ENCODE measurements around the gene RAB26. TPM values are rescaled to one million over a fixed set of nuclear protein-coding genes. Genes with fewer than 3 reads are reported as not detected.
"Not testable (repeated sequence)": the region's sequence is repeated elsewhere in the genome, so short reads cannot be mapped to it uniquely, and the experiment has no call there.

The RAB26 gene
- total RNA-seq, 1 experiment from 2014 or later: 46.8 TPM

DNA sequence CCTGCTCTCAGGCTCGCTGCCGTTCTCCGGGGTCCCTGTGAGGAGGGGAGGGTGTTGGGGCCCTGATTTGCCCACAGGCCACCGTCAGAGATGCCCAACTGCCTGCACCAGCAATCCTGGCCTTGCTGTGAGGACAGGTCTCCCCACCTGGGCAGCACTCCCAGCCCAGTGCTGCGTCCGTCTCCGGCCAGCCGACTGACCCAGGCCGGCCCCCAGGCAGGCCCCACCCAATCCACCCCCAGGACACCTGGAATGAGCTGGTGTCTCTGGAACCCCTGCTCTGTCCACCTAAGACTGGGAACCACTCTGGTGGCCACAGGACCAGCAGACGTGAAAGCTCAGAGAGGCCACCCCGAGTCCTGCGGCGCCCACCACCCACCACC, 32.8 kb upstream of the RAB26 start:
- DNase-seq (ENCODE audit: low spot score): no peak
- in situ Hi-C loops (cut with HindIII; ENCODE audit: low sequenced_read_pairs): no loop called here

DNA sequence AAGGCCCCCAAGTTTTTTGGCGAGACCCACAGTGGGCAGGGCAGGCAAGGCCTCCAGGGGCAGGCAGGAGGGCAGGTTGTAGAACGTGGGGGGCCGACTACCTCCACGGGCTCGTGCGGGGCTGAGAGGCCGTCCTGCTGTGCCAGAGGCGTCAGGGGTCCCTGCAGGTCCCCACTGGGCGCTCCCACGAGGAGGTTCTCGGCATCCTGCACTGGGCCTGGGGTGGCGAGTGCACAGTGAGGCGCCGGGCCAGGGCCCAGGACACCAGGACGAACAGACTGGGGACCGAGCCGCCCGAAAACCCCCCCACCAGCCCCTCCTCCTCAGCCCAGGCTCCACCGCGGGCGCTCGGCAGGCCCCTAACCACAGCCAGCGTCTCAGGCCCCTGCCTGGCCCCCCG, 32.0 kb upstream of the RAB26 start:
- in situ Hi-C loops (cut with HindIII; ENCODE audit: low sequenced_read_pairs): not testable (repeated sequence)

DNA sequence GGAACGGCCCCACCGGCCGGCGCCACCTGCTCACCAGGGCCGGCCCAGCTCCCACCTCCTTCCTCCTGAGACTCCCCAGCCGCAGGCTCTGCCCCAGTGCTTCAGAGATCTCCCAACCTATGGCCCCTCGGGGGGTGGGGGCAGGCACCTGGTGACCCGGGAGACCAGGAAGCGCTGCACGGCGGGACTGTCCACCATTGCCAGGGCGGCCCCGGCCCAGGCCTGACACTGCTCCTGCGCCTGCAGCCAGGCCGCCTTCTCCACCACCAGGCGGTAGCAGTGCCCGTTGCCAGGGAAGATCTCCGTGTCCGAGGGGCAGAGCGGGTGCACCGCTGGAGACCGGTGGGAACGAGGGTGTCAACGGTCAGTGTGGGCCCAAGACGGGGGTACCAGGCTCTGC, 31.1 kb upstream of the RAB26 start:
- DNase-seq (ENCODE audit: low spot score); in situ Hi-C loops (cut with HindIII; ENCODE audit: low sequenced_read_pairs): not testable (repeated sequence)

More for the DNA sequence above, 32.0 kb upstream of the RAB26 start:
- not testable (repeated sequence) for DNase-seq (ENCODE audit: low spot score)

DNA sequence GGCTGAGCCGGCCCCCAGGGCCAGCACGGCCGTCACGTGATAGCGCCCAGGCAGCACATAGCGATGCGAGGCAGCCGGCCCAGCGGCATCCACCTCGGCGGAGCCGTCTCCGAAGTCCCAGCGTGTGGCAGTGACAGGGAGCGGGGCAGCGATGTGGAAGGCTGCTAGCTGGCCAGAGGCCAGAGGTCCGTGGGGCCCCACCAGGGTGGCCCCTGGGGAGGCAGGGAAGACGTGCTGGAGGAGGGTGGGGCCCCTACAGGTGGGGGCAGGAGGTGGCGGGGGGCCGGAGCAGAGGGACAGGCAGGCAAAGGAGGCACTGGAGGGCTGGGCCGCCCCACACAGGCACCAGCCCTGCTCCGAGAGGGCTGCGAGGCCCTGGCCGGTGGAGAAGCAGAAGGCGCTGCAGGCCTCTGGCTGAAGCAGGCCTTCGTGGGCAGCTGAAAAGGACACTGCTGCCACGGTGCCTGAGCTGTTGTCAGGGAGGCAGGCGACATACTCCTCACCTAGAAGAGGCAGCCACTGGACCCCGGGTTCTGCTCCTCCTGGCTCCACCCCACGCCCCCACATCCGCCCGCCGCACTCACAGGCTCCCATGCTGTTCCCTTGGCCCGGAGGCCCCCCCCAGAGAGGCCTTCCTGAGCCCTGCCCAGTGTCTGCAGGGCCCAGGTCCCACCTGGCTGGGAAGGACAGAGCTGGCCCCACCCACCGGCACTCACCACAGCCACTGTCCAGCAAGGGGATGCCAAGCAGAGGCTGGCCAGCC, 30.3 kb upstream of the RAB26 start:
- in situ Hi-C loops (cut with HindIII; ENCODE audit: low sequenced_read_pairs); DNase-seq (ENCODE audit: low spot score): not testable (repeated sequence)

DNA sequence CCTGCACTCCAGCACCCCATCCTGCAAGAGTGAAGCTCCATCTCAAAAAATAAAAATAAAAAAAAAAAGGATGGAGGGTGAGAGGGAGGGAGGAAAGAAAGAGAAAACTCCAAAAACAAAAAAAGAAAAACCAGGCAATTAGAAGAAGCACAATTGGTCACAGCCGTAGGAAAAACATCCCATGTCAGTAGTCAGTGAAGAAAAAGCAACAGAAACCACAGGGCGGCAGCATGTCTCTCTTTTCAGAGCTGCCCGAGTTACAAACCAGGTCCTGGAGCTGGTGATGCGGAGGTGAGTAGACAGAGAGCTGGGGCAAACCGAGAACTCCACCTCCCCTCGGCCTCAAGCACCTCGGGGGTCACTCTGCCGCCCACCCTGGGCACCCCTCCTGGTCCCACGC, 27.1 kb upstream of the RAB26 start:
- peak; percentile 92 for DNase-seq (ENCODE audit: low spot score)
- in situ Hi-C loops (cut with HindIII; ENCODE audit: low sequenced_read_pairs): not testable (repeated sequence)

DNA sequence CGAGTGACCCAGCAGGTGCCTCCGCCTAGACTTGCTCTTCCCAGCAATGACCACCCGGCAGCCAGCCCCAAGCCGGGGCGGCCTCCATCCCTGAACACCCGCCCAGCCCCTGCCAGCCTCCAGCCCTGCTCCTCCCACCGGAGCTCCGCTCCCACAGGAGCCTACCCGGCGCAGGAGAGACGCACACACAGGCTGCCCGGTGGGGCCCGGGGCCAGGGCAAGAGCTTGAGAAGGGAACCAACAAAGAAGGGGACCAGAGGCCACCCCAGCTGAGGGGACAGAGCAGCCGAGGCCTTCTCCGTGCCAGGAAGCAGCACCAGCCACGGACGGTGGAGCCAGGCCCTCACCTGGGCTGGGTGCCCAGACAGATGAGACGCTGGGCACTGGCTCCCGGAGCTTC, 26.6 kb upstream of the RAB26 start:
- DNase-seq (ENCODE audit: low spot score): peak; percentile 58
- in situ Hi-C loops (cut with HindIII; ENCODE audit: low sequenced_read_pairs): no loop called here

DNA sequence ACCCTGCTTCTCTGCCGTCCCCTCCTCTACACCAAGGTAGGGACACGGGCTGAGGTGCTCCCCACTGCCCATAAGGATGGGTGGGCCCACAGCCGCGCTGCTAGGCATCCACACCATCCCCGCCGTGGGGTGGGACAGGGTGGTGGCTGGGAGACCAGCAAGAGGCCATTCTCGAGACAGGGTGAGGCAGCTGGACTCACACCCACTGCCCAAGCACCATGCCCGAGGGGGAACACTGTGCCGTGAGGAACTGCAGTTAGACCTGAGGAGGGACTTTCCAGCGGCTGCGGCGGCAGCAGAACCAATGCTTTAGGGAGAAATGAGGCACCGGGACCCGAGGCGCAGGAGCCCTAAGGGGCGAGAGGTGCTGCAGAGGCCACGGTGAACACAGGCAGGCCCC, 26.0 kb upstream of the RAB26 start:
- in situ Hi-C loops (cut with HindIII; ENCODE audit: low sequenced_read_pairs): no loop called here
- no peak for DNase-seq (ENCODE audit: low spot score)

DNA sequence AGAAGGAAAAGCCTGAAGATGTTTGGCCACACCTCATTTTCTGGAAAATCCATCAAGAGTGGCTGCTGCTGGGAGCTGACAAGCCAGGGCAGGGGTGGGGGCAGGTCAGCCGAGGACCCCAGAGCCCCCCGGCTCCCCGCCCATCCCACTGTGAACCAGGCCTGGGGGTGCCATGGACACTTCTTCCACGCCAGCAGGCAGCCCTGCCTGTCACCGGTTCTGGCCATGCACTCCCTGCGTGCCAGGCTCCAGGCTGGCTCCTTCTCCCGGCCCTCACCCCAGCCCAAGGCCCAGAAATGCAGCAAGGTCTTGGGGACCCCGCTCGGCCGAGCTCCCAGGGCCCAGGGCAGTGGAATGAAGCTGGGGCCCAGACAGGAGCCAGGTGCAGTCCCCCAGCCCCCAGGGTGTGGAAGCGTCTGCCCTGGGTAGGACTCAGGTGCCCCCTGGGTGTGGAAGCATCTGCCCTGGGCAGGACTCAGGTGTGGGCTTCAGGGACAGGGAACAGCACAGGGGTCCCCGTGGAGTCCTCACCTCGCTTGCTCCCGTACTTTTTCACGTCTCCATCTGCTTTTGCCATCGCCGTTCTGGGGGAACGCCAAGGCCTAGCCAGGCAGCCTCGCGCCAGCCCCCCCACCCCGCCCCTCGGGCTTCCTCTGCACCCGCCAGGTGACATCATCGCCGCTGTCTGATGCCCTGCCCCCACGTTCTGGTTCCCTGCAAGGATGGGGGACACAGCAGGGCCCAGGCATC, 25.3 kb upstream of the RAB26 start:
- DNase-seq (ENCODE audit: low spot score); in situ Hi-C loops (cut with HindIII; ENCODE audit: low sequenced_read_pairs): not testable (repeated sequence)

DNA sequence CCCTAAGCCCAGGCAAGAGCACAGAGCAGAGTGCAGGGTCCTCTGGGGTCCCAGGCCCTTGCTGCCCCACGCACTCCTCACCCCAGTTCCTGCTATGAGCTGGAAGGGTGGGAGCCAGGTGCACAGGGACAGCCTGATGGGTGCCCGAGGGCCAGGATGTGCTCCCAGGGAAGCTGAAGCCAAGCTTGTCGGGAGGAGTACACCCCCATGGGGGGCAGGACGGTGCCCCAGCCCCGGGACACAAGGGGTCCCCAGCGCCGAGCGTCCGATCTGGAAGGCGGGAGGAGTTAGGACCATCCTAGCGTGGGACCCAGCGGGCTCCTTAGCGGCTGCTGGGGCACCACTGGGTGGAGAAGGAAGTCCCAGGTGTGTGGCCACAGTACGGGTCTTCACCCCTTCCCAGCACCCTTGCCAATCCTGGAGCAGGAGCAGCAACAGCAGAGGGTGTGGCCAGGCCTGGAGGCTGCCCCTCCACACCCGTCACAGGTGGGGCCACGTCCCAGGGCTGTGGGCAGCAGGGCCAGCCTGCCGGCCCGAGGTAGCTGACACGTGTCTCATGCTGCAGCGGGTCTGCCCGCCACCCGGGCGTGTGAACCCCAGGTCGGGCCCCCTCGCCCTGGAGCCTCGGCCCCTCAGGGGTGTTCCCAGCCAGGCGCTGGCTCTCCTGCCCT, 24.6 kb upstream of the RAB26 start:
- in situ Hi-C loops (cut with HindIII; ENCODE audit: low sequenced_read_pairs); DNase-seq (ENCODE audit: low spot score): not testable (repeated sequence)

DNA sequence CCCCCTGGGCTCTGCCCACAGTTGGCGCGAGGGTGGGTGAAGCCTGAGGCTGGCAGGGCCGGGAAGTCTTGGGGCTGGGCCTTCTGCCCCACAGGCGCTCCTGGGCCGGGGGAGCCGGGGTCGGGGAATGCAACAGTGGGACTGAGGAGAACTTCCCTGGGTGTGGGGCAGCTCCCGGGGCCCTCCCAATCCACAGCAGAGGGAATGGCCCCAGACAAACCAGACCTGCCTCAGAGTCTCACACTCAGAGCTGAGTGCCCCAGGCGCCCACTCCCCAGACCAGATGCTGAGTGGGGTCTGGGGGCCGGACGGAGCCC, 24.1 kb upstream of the RAB26 start:
- DNase-seq (ENCODE audit: low spot score); in situ Hi-C loops (cut with HindIII; ENCODE audit: low sequenced_read_pairs): not testable (repeated sequence)

DNA sequence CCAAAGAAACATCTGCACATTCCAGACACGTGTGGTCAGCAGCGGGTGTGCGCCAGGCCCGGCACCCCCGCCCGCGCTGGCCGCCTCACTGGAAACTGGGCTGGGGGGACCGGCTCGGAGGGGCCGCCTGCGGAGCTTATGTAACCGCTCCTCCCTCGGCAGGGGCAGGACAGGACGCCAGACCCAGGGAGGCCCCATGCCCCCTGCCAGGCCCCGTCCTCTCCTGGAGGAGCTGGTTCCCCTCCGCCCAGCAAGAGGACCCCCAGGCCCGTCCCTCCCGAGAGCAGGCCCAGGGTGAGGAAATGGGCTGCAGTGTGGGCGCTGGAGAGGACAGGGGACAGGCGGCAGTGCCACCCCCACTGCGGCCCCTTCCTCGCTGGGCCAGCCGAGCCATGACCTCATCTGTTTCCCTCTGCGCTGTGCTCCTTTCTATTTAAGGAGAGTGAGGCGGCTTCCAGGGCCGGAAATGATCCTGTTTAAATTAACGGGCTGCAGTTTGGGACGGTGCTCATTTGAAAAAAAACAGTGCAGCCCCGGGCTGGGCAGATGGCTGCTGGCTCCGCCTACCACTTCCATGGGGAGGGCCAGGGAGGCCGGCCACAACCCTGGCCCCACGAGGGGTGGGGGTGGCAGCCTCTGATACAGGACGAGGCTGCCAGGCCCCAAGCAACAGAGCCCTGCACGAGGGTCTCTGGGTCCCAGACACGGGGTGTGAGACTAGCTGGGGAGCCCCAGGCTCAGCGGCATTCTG, 23.6 kb upstream of the RAB26 start:
- in situ Hi-C loops (cut with HindIII; ENCODE audit: low sequenced_read_pairs): not testable (repeated sequence)
- DNase-seq (ENCODE audit: low spot score): peak; percentile 90

DNA sequence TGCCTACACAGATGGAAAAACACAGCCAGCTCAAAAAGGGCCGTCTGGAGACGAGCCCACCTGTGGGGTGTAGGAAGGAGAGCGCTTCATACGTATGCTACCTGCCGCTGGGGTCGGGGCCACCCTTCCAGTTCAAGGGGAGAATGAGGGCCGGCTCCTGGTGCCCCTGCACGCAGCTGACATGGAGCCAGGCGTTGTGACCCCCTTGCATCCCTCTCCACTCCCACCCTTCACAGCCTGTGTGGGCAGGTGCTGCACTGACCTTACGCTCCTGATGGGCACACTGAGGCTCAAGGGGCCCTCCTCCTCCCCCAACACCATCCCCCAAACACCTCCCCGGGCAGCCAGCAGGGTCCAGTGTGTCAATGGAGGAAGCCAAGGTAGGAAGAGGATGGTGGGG, 22.8 kb upstream of the RAB26 start:
- DNase-seq (ENCODE audit: low spot score); in situ Hi-C loops (cut with HindIII; ENCODE audit: low sequenced_read_pairs): not testable (repeated sequence)

DNA sequence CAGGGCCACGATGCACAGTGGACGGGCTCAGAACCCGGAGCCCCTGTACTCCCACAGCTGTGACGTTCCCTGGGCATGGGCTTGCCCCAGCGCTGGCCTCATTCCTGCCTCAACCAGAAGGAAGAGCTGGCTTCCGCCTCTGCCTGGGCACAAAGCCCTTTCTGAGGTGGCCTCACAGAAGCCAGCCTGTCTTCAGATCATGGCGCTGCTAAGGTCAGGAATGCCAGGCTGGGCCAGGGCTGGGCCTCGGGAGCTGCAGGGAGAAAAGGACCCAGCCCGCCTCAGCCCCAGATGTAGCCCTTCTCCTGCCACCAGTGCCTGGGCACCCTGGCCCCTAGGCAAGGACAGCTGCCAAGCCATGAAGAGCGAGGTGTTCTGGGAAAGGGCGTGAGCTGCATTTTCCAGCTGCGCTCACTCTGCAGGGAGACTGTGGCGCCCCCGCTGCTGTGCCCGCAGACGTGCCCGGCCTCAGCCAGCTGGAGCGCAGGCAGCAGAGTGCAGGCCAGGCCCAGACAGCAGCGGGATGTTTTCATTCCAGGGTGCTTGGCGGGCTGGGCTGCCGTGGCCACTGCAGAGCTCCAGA, 22.2 kb upstream of the RAB26 start:
- DNase-seq (ENCODE audit: low spot score); in situ Hi-C loops (cut with HindIII; ENCODE audit: low sequenced_read_pairs): not testable (repeated sequence)

DNA sequence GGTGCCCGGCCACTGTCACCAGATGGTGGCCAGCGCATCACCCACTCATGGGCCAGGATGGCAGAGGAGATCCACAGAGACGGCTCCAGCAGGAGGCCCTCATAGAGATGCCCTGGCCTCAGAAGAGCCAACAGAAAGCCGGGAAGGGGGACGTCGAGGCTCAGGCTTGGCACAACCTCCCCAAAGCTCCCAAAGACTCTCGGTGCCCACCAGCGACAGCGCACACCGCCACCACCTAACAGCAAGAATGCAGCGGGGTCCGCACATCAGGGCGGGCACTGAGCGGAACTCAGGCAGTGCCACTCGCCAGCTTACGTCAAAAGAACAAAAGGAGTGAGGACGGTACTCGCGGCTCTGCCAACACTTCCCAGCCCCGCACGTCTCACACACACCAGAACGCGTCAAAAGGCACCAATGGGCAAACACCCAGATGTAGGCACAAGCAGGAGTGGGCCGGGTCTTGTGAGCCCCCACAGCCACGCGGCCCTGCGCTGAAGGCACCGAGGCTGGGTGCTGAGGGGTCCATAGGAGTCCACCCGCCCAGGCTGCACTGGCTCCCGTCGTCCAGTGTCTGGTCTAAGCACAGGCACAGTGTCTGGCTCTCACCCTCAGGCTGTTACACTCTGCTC, 21.4 kb upstream of the RAB26 start:
- DNase-seq (ENCODE audit: low spot score); in situ Hi-C loops (cut with HindIII; ENCODE audit: low sequenced_read_pairs): not testable (repeated sequence)

DNA sequence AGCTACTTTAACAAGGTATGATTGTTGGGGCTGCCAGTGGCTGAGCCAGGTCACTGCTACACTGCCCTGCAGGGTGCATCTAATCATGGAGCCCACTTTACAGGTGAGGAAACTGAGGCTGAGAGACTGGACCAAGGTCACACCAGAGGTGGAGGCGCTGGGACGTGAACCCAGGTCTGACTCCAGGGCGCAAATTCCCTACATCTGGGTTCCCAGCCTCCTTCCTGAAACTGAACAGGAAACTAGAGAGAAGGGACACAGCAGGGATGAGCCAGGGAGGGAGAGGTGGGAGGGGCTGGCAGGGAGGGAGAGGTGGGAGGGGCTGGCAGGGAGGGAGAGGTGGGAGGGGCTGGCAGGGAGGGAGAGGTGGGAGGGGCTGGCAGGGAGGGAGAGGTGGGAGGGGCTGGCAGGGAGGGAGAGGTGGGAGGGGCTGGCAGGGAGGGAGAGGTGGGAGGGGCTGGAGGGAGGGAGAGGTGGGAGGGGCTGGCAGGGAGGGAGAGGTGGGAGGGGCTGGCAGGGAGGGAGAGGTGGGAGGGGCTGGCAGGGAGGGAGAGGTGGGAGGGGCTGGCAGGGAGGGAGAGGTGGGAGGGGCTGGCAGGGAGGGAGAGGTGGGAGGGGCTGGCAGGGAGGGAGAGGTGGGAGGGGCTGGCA, 20.7 kb upstream of the RAB26 start:
- in situ Hi-C loops (cut with HindIII; ENCODE audit: low sequenced_read_pairs): not testable (repeated sequence)
- peak; percentile 57 for DNase-seq (ENCODE audit: low spot score)

DNA sequence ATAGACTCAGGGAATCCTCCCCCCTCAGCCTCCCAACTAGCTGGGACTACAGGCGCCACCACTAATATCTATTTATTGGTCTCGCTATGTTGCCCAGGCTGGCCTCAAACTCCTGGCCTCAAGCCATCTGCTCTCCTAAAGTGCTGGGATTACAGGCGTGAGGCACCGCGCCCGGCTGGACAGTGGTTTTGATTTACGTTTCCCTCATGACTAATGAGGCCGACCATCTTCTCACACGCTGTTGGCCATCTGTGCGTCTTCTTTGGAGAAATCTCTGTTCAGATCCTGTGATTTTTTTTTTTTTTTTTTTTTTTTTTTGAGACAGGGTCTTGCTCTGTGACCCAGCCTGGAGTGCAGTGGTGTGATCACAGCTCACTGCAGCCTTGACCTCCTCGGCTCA, 19.2 kb upstream of the RAB26 start:
- DNase-seq (ENCODE audit: low spot score); in situ Hi-C loops (cut with HindIII; ENCODE audit: low sequenced_read_pairs): not testable (repeated sequence)

DNA sequence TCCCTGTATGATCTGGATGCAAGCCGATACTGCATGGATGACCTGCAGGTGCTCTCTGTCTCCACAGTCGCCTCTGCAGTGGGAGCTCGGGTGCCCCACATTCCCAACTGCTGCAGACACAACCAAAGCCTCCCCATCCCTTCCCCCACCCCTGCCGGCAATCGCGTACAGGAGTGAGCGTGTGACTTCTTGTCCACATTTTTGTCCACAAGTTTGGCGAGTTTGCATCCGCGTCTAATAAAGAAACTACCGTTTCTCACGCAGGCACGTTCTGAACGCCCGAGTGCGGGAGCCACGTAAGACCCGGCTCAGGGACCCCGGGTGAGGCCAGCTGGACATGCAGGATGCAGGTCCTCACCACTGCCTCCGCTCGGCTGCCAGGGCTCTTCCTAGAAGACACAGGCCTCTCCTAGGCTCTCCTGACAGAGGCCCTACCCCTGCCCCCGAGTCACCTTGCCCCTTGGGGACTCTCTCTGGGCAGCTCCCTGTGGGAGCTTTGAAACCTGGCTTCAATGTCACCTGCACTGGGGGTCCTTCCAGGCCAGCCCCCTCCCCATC, 18.5 kb upstream of the RAB26 start:
- in situ Hi-C loops (cut with HindIII; ENCODE audit: low sequenced_read_pairs): not testable (repeated sequence)
- peak; percentile 37 for DNase-seq (ENCODE audit: low spot score)

DNA sequence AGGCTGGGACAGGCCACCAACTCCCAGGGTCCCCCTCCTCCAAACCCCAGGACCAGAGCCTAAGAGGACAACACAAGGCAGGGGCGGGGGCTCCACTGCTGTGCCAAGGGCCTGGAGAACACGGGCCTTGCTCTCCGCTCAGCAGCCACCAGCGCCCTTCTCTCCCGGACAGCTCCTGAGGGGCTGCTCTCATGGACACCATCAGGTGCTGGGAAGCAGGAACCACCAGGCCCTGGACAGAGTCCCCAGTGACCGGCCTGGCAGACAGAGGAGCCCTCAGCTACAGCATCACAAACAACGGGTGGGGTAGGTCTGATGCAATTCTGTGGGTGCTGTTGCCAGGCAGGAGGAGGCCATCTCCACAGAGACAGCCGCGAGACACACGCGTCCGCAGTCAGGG, 14.6 kb upstream of the RAB26 start:
- in situ Hi-C loops (cut with HindIII; ENCODE audit: low sequenced_read_pairs); DNase-seq (ENCODE audit: low spot score): not testable (repeated sequence)

All from G401 (cell line).